ENCODE measurements around the gene SLU7. TPM values are rescaled to one million over a fixed set of nuclear protein-coding genes. Genes with fewer than 3 reads are reported as not detected.

Gene SLU7
- total RNA-seq, 2 donors from 2014 or later: 18.8 to 42.8 TPM

- TF ChIP-seq POLR2A (IDR thresholded peaks at IDR 0.05): no peak
- no peak overlapping the region for H3K27ac ChIP-seq
- no peak overlapping the region for H3K4me3 ChIP-seq
- no peaks in the 10 kb centered on the region for H3K27me3 ChIP-seq
- ATAC-seq (no peak), DNase-seq (no peak)
- intact Hi-C loops (cut with DNase I): no loop called here
- WGBS, 2 donors: 62 to 75% methylated on average over 2 of the region's 2 CpGs
- H3K36me3 ChIP-seq (replicated peaks in 1 of 2; ENCODE audit: insufficient read depth in 1 of 2, low read depth in 2 of 2): no peaks in the 10 kb centered on the region
- peaks cover 8% of the 10 kb centered on the region for H3K4me1 ChIP-seq
- no peaks in the 10 kb centered on the region for H3K9me3 ChIP-seq
These were observed 51.6 kb downstream of the SLU7 start for GRCh38 chr5:160367261-160367660.

GRCh38 chr5:160366230-160366629, 52.7 kb downstream of the SLU7 start:
- no peaks in the 10 kb centered on the region for H3K9me3 ChIP-seq
- no peak overlapping the region for H3K4me3 ChIP-seq
- no peaks in the 10 kb centered on the region for H3K36me3 ChIP-seq (replicated peaks in 1 of 2; ENCODE audit: insufficient read depth in 1 of 2, low read depth in 2 of 2)
- 67 to 87% methylated on average over 2 of the region's 2 CpGs for WGBS, 2 donors
- DNase-seq (no peak), ATAC-seq (no peak)
- no peak overlapping the region for H3K27ac ChIP-seq
- peaks cover 8% of the 10 kb centered on the region for H3K4me1 ChIP-seq
- no peaks in the 10 kb centered on the region for H3K27me3 ChIP-seq
- TF ChIP-seq POLR2A (IDR thresholded peaks at IDR 0.05): no peak
- TF ChIP-seq CTCF (IDR thresholded peaks at IDR 0.05): no peak
- intact Hi-C loops (cut with DNase I): no loop called here

- intact Hi-C loops (cut with DNase I): no loop called here
- ATAC-seq: no peak
- Histone ChIP-seq H3K4me1 (no peaks in the 10 kb centered on the region), H3K27ac (no peak overlapping the region), H3K27me3 (no peaks in the 10 kb centered on the region), H3K9me3 (no peaks in the 10 kb centered on the region), H3K36me3 (replicated peaks in 1 of 2; ENCODE audit: insufficient read depth in 1 of 2, low read depth in 2 of 2) (no peaks in the 10 kb centered on the region), H3K4me3 (no peak overlapping the region)
- DNase-seq: no peak
- WGBS, 2 donors: 62 to 70% methylated on average over 11 to 13 of the region's 13 CpGs
- TF ChIP-seq CTCF (IDR thresholded peaks at IDR 0.05) (no peak), POLR2A (IDR thresholded peaks at IDR 0.05) (no peak)
These were observed 55.1 kb downstream of the SLU7 start for GRCh38 chr5:160363660-160364395.

- ATAC-seq (no peak), DNase-seq (no peak)
- no peak for TF ChIP-seq CTCF (IDR thresholded peaks at IDR 0.05)
- no peak for TF ChIP-seq POLR2A (IDR thresholded peaks at IDR 0.05)
- no peak overlapping the region for H3K4me3 ChIP-seq
- H3K27ac ChIP-seq: no peak overlapping the region
- H3K9me3 ChIP-seq: no peaks in the 10 kb centered on the region
- no peaks in the 10 kb centered on the region for H3K27me3 ChIP-seq
- H3K4me1 ChIP-seq: no peaks in the 10 kb centered on the region
- 80 to 85% methylated on average over 3 of the region's 3 CpGs for WGBS, 2 donors
- no peaks in the 10 kb centered on the region for H3K36me3 ChIP-seq (replicated peaks in 1 of 2; ENCODE audit: insufficient read depth in 1 of 2, low read depth in 2 of 2)
- intact Hi-C loops (cut with DNase I): no loop called here
These were observed 55.7 kb downstream of the SLU7 start for GRCh38 chr5:160363211-160363610.

- no peak overlapping the region for H3K4me3 ChIP-seq
- WGBS, 2 donors: 62 to 69% methylated on average over 9 of the region's 9 CpGs
- H3K4me1 ChIP-seq: no peaks in the 10 kb centered on the region
- no peak for DNase-seq
- no peaks in the 10 kb centered on the region for H3K36me3 ChIP-seq (replicated peaks in 1 of 2; ENCODE audit: insufficient read depth in 1 of 2, low read depth in 2 of 2)
- no peaks in the 10 kb centered on the region for H3K9me3 ChIP-seq
- no peak for ATAC-seq
- no peak for TF ChIP-seq POLR2A (IDR thresholded peaks at IDR 0.05)
- no peak for TF ChIP-seq CTCF (IDR thresholded peaks at IDR 0.05)
- intact Hi-C loops (cut with DNase I): no loop called here
- no peak overlapping the region for H3K27ac ChIP-seq
- H3K27me3 ChIP-seq: no peaks in the 10 kb centered on the region
These were observed 57.2 kb downstream of the SLU7 start for GRCh38 chr5:160361624-160362228.

Measured in body of pancreas (tissue), 4 donors.